GM19468 (cell line): ENCODE data around the gene OSBPL2.

ENCODE experiments used
- ATAC-seq: cut with Tn5 transposase; IDR thresholded peaks from one replicate; pipeline ENCODE4 v1.9.1; 2021; ENCODE audit warnings: mild to moderate bottlenecking, moderate library complexity, moderate number of reproducible peaks; ENCODE audit not compliant: unreplicated experiment; ENCODE audit errors: extremely low read depth

The OSBPL2 gene

DNA sequence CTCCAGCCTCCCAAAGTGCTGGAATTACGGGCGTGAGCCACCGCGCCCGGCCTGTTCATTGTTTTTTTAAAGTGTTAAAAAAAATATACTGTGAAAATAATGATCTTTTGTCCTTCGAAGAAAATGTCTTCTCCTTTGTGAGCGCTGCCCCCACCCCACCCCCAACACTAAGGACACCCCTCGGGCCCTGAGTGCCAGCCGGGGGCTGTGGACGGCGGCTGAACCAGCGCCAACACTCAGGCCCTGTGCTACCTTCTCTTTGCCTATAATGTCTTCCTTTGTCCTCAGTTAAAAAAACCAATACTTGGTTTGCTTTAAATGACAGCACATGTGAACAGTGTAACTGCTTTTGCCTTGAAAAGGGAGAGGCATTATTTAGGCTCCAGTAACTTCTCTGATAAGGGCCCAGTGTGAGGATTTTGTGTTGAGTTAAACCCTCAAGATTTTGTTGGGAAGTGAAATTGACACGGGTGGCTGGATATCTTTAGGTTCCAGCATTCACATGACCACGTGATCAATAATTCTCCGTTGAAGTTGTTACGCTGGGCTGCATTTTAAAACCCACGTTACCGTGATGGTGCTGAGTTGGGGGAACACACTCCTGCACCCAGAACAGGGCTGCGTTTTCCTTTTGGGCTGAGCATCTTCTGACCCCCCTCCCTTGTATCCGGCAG lies 54.9 kb downstream of the OSBPL2 start:
- ATAC-seq, result no peak

DNA sequence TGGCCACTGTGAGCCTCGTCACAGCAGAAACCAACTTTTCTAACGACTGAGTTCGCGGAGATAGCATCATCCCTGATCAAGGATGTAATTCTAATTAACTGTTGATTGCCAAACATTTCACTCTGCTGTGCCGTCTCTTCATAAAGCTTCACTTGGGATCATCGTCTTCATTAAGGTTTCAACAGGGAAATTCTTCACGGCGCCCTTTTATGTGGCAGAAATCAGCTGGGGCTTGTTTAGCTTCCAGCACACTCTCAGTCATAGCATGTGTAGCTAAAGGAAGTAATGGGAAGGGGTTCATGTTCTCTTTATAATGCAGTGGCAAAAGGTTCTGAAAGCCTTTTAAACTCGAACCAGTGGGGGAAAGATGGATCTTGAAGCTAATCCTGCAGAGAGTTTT lies 55.6 kb downstream of the OSBPL2 start:
- ATAC-seq, result no peak

DNA sequence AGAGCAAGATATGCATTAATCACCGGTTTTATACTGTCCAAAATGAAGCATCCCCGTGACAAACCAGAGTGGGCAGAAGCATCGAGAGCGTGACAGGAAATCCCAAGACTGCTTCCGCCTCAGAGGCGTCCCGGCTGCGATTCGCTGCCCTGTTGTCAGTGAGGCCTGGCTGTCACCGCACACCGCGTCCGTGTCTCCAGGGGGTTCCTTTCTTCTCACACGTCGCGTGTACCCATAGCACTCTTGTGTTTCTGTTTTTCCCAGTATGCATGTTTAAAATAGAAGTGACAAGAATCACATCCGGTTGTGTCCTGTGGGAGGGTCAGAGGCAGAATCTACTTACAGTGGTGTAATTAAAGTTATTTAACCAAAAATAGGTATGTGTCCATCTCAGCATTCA lies 56.2 kb downstream of the OSBPL2 start:
- no peak for ATAC-seq

DNA sequence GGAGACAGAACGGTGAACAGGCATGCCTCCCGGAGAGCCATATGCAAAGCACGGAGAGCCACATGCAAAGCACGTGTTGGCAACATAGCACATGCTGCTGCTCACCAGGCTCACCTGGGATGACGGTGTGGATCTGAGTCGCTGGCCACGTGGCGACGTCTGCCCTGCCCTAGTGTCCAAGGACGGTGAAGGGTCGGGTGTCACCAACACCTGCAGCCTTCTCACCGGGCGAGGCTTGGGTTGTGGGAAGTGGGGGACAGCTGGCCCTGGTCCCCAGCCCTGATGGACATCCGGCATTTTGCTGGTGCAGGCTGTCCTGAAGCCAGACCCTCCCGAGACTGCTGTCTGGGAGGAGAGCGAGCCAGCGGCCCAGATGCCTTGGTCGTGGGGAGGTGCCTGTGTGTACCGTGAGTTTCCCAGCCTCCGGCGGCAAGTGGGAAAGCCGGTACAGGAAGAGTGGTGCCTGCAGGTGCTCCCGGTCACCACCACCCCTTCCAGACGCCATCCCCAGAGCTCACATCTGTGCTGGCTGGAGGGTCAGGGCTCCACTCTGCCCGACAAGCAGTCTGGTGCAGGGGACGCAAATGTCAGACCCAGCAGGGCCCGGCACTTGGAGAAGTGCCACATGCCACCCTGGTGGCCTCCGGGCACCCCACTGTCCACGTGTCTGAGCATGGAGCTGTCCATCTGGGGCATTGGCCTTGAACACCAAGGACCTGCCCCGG lies 58.6 kb downstream of the OSBPL2 start:
- no peak for ATAC-seq

DNA sequence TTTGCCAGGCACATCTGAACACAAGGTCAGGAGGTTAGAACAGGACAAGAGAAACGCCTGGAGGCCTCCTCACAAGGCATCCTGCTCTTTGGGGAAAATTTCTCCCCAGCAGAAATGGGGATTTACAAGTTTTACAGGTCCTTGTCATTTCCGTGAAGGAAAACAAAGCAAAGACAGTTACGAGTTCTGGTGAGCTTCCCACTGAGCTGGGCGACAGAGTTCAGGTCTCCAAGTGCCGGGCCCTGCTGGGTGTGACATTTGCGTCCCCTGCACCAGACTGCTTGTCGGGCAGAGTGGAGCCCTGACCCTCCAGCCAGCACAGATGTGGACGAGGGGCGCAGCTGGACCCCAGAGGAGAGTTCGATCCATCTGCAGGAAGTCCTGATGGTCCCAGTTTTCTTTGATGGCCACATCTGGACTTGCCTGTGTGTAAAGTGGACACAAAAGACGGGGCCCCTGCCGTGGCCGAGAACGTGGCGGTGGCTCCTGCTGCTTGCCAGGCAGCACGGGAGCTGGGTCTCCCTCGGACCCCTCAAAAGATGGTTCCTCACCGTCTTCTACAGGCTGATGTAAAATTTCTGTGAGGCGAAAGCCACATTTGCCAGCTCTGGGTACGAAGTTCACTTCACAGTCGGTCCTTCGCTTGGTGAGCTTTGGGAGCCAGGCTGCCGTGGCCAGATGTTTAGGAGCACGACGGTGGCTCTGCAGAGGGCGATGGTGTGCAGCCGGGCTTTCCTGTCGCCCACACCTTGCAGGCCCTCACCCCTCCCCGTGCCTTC lies 59.3 kb downstream of the OSBPL2 start:
- no peak for ATAC-seq

DNA sequence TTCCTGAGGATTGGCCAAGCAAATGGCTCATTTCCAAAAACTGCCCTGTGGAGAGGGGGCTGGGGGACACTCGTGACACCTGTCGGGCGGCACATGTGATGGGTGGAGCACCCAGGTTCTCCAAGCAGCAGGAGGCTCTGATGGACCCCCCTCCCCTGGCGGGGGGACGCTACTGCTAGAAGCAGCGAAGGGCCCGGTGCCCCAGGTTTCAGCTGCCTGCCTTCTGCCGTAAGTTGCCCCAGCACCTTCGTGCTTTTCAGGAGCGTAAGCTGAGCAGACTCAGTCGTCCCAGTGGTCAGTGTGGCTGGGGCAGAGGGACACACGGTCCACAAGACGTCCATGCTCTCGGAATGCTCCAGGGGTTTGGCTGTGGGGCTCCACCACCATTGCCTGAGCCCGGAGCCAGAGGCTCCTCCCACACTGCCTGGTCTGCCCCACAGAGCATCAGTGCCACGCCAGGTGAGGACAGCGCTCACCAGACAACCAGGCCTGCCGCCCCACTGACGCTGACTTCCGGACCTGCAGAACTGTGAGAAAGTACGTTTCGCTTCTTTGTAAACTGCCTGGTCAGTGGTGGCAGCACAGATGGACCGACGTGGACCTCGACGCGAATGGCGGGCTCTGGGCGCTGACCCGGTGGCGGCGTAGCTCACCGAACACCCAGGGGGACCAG lies 60.4 kb downstream of the OSBPL2 start:
- no peak for ATAC-seq

- no peak for ATAC-seq
These were observed 61.4 kb downstream of the OSBPL2 start for GRCh38 chr20:62299666-62300236.

GRCh38 chr20:62300319-62300718 lies 62.0 kb downstream of the OSBPL2 start:
- ATAC-seq, result no peak

DNA sequence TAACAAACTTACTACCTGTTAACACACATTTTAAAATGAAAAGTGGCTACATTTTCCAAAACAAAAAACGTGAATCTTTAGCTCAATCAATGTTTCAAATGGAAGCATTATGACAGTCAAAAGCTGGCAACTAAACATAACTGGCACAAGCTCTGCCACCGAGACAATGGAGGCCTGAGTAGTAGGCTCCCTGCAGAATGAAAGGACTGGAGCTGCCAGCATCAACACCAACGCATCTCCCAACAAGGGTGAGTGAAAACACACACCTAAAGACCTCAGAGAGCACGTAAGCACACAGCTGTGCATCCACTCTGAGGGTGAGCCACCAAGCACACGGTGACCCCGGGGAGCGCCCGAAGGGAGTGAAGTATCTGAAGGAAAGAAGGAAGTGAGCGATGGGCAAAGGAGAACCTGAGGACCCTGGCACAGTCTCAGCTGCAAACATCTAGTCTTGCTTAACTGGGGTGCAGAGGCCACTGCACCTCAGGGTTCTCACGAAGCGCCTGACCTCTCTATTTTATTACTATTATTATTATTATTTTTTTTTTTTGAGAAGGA lies 62.9 kb downstream of the OSBPL2 start:
- no peak for ATAC-seq

- ATAC-seq, result peak; percentile 19
These were observed 63.5 kb downstream of the OSBPL2 start for GRCh38 chr20:62301773-62302340.

DNA sequence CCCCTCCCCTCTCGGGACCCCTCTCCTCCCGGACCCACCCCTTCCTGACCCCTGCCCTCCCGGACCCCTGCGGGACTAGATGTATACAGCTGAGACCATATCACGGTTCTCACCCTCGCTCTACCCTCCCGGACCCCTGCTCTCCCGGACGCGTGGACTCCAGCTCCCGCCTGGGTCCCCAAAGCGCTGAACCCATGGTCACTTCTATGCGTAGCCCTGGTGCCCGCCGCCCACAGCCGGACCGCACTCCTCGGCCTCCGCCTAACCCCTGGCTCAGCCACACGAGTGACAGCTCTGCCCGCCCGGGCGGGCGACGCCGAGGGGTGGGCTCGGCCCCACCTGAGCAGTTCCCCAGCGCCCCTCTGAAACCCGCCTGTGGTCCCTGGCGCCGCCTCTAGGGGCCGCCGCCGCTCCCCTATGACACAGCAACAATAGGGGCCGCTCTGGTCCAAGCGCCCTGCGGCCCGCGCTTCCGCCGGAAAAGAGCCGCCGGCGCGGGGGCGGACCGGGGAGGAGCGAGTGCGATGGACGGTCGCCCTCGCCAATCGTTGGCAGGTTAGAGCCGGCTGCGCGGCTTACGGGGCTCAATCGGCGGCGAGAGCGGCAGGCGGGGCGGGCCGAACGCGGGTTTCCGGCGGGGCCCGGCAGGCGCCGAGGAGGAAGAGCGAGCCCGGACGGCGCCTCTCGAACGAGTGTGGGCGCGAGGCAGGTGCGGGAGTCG lies 64.2 kb downstream of the OSBPL2 start, which contains the start of gene ADRM1:
ADRM1 (plus strand) TSS at position 657 of the 721 bp plus-strand sequence. CDS start 572 bp downstream, outside the sequence.
- ATAC-seq, result peak; percentile 79

- peak; percentile 3 for ATAC-seq
These were observed 64.7 kb downstream of the OSBPL2 start for GRCh38 chr20:62303062-62303339.

GRCh38 chr20:62303340-62304226 lies 65.3 kb downstream of the OSBPL2 start:
- no peak for ATAC-seq

GRCh38 chr20:62304331-62305148 lies 66.2 kb downstream of the OSBPL2 start:
- no peak for ATAC-seq

GRCh38 chr20:62305149-62305764 lies 66.9 kb downstream of the OSBPL2 start:
- no peak for ATAC-seq

DNA sequence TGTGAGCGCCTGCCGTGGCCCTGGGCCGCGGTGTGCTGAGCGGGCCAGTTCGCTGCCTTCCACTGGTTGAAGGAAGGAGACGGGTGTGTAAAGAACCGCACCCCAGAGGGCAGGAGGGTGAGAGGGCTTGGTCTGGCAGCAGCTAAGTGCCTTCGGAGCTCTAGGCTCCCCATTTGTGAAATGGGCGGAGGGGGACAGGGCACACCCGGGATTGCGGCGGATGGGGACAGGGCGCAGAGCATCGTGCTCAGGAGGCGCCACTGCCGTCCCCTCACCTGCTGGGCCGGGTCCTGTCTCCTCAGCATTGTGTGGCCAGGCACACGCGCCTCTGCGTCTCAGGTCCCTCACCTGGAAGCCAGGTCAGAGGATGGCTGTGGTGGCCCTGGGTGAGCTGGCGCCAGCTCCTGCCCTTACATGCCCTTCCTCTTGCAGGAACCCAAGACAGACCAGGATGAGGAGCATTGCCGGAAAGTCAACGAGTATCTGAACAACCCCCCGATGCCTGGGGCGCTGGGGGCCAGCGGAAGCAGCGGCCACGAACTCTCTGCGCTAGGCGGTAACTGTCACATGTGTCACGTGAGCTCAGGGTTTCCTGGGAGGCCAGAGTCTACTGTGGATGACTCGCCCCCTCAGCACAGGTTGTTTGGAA lies 67.6 kb downstream of the OSBPL2 start:
- no peak for ATAC-seq
